A549 (cell line): Measurements from ENCODE around the gene KLHL22. TPM values are rescaled to one million over a fixed set of nuclear protein-coding genes. Genes with fewer than 3 reads are reported as not detected.

Source experiments
- ATAC-seq, 2 experiments: fragments of 200-7000 bp in 1 of 2; fragments of >200 bp in 1 of 2; cut with Nextera tagmentation in 1 of 2; cut with Tn5 transposase in 1 of 2; 3 replicates each; pipeline versions ENCODE4 v1.8.0 to v1.9.1; 2018 to 2020; ENCODE audit warnings: mild to moderate bottlenecking in 1 of 2, moderate library complexity in 1 of 2
- CTCF ChIA-PET: fragments of 300-600 bp; sonication (Branson Sonifier 250); formaldehyde crosslinking; extraction: SDS; loops from one replicate; lab custom pipeline; 2021; ENCODE audit warnings: antibody characterized with exemption, inconsistent platforms; lab: Yijun Ruan, JAX
- POLR2A ChIA-PET: fragments of 350-600 bp; formaldehyde crosslinking; extraction: SDS; loops from one replicate; lab custom pipeline; 2021; ENCODE audit warnings: antibody characterized with exemption, inconsistent platforms; lab: Yijun Ruan, JAX
- DNase-seq, 2 experiments: peaks; one replicate each; pipeline versions ENCODE4 v3.0.0 to v3.0.0-alpha.2; 2011 to 2016; ENCODE audit warnings: low read depth in 1 of 2, low spot score in 1 of 2
- FAIRE-seq: peaks from 2 replicates; lab custom pipeline; 2011; peaks lifted over from hg19 to GRCh38; lab: Jason Lieb, UNC
- H3K27ac ChIP-seq, 2 experiments: fragments of >200 bp; sonication (Bioruptor Twin); formaldehyde crosslinking; 3 replicates each; pipeline ENCODE4 v1.5.1; 2016 to 2017
- H3K4me1 ChIP-seq: fragments of >200 bp; sonication (Bioruptor Twin); formaldehyde crosslinking; 3 replicates; pipeline ENCODE4 v1.6.1; 2016
- H3K4me2 ChIP-seq: fragments of >200 bp; sonication (Bioruptor Twin); formaldehyde crosslinking; 3 replicates; pipeline ENCODE4 v1.6.1; 2016
- H3K4me3 ChIP-seq: fragments of >200 bp; sonication (Bioruptor Twin); formaldehyde crosslinking; 3 replicates; pipeline ENCODE4 v1.5.1; 2016
- H3K9me3 ChIP-seq: fragments of >200 bp; sonication (Bioruptor Twin); formaldehyde crosslinking; 3 replicates; pipeline ENCODE4 v1.6.1; 2016
- CEBPB ChIP-seq, 2 experiments: fragments of >200 bp in 1 of 2; sonication (Bioruptor Twin) in 1 of 2; formaldehyde crosslinking in 1 of 2; IDR thresholded peaks; 2 replicates each; pipeline ENCODE4 v1.6.1; 2012 to 2016
- CHD2 ChIP-seq: fragments of 150-350 bp; IDR thresholded peaks from 2 replicates; pipeline ENCODE4 v1.6.1; 2014; ENCODE audit warnings: low read length; ENCODE audit not compliant: partially characterized antibody
- EHF ChIP-seq: fragments of 250-450 bp; sonication (Bioruptor Pico); IDR thresholded peaks from 2 replicates; pipeline ENCODE4 v1.5.0; 2020; ENCODE audit warnings: mild to moderate bottlenecking
- ESRRA ChIP-seq: fragments of 150-350 bp; IDR thresholded peaks from 2 replicates; pipeline ENCODE4 v1.6.1; 2014; ENCODE audit warnings: mild to moderate bottlenecking, low read length, borderline replicate concordance
- GATA3 ChIP-seq: IDR thresholded peaks from 2 replicates; pipeline ENCODE4 v1.6.1; 2012; ENCODE audit warnings: borderline replicate concordance
- HDAC2 ChIP-seq: fragments of 200-600 bp; sonication (generic); IDR thresholded peaks from 2 replicates; pipeline ENCODE4 v1.6.1; 2016
- HEYL ChIP-seq: fragments of 250-450 bp; sonication (Bioruptor Pico); IDR thresholded peaks from 2 replicates; pipeline ENCODE4 v1.8.0; 2021; ENCODE audit warnings: mild to moderate bottlenecking, moderate library complexity
- HMGXB4 ChIP-seq: fragments of 250-450 bp; sonication (Bioruptor Pico); IDR thresholded peaks from 2 replicates; pipeline ENCODE4 v1.5.0; 2021; ENCODE audit warnings: mild to moderate bottlenecking, moderate library complexity, borderline replicate concordance
- HOXB13 ChIP-seq: fragments of 250-450 bp; sonication (Bioruptor Pico); IDR thresholded peaks from 2 replicates; pipeline ENCODE4 v1.5.0; 2020; ENCODE audit warnings: low read depth, mild to moderate bottlenecking, moderate library complexity
- JUNB ChIP-seq: fragments of >200 bp; sonication (Bioruptor Twin); formaldehyde crosslinking; IDR thresholded peaks from 2 replicates; pipeline ENCODE4 v1.6.1; 2016
- KDM5A ChIP-seq: fragments of 200-600 bp; sonication (generic); IDR thresholded peaks from 2 replicates; pipeline ENCODE4 v1.6.1; 2016; ENCODE audit warnings: antibody characterized with exemption, mild to moderate bottlenecking
- MAFK ChIP-seq: fragments of 450-650 bp; IDR thresholded peaks from 2 replicates; pipeline ENCODE4 v1.6.1; 2014; ENCODE audit not compliant: partially characterized antibody
- NFE2L2 ChIP-seq: fragments of 150-350 bp; conservative IDR thresholded peaks from 2 replicates; pipeline ENCODE4 v1.6.1; 2014; ENCODE audit warnings: low read length
- NPAS2 ChIP-seq: fragments of 250-450 bp; sonication (Bioruptor Pico); IDR thresholded peaks from 2 replicates; pipeline ENCODE4 v1.8.0; 2022; ENCODE audit warnings: mild to moderate bottlenecking, moderate library complexity, borderline replicate concordance
- POLR2A ChIP-seq: IDR thresholded peaks from 2 replicates; pipeline ENCODE4 v1.6.1; 2012; ENCODE audit warnings: mild to moderate bottlenecking, low read length
- POLR2AphosphoS2 ChIP-seq: conservative IDR thresholded peaks from 2 replicates; pipeline ENCODE4 v1.6.1; 2012; ENCODE audit warnings: low read length, improper control_type of control experiment, inconsistent platforms
- RAD21 ChIP-seq, 2 experiments: fragments of >200 bp in 1 of 2; sonication (Bioruptor Twin) in 1 of 2; formaldehyde crosslinking in 1 of 2; IDR thresholded peaks in 1 of 2; conservative IDR thresholded peaks in 1 of 2; 2 replicates in 1 of 2; 3 replicates in 1 of 2; pipeline ENCODE4 v1.6.1; 2012 to 2018; ENCODE audit warnings: inconsistent platforms in 1 of 2
- RARB ChIP-seq: fragments of 250-450 bp; sonication (Bioruptor Pico); IDR thresholded peaks from 2 replicates; pipeline ENCODE4 v1.8.0; 2021; ENCODE audit warnings: mild to moderate bottlenecking, moderate library complexity
- RCOR1 ChIP-seq: fragments of 150-350 bp; IDR thresholded peaks from 2 replicates; pipeline ENCODE4 v1.6.1; 2014; ENCODE audit warnings: antibody characterized with exemption, low read length, low read depth
- SMC3 ChIP-seq: fragments of >200 bp; sonication (Bioruptor Twin); formaldehyde crosslinking; IDR thresholded peaks from 3 replicates; pipeline ENCODE4 v1.6.1; 2018; ENCODE audit warnings: inconsistent platforms
- SREBF2 ChIP-seq: fragments of 450-650 bp; IDR thresholded peaks from 2 replicates; pipeline ENCODE4 v1.6.1; 2014; ENCODE audit warnings: mild to moderate bottlenecking, moderate library complexity
- TP53 ChIP-seq: fragments of 250-450 bp; sonication (Bioruptor Pico); IDR thresholded peaks from 2 replicates; pipeline ENCODE4 v1.5.0; 2021; ENCODE audit warnings: mild to moderate bottlenecking, moderate library complexity
- ZC3H11A ChIP-seq: fragments of 450-650 bp; IDR thresholded peaks from 2 replicates; pipeline ENCODE4 v1.6.1; 2014; ENCODE audit warnings: antibody characterized with exemption, mild to moderate bottlenecking
- ZFP36 ChIP-seq: fragments of 450-650 bp; IDR thresholded peaks from 2 replicates; pipeline ENCODE4 v1.6.1; 2014; ENCODE audit warnings: borderline replicate concordance; ENCODE audit not compliant: partially characterized antibody
- ZNF302 ChIP-seq: fragments of 250-450 bp; sonication (Bioruptor Pico); IDR thresholded peaks from 2 replicates; pipeline ENCODE4 v1.9.0; 2021; ENCODE audit warnings: inconsistent platforms, mild to moderate bottlenecking, moderate library complexity
- WGBS: methylation state at CpG from one replicate; pipeline ENCODE4 v1.1.6; 2017; ENCODE audit errors: missing lambda C conversion rate; 5-methylcytosine and 5-hydroxymethylcytosine counted together
- polyA plus RNA-seq, 4 experiments: library from polyadenylated mRNA; depleted of rRNA in 3 of 4; stranded (reverse); fragments of >200 nt; fragmentation: RNase III in 1 of 4; extraction: RNeasy Plus Mini Kit Qiagen cat#74134 plus additional on column Dnase treatment in 1 of 4; gene quantifications; 2 replicates in 3 of 4; 3 replicates in 1 of 4; pipeline ENCODE4 v1.2.3, GENCODE V29; 2011 to 2017
- TF ChIP-seq, protein P1 (sequence below): fragments of 150-350 bp; IDR thresholded peaks from 2 replicates; pipeline ENCODE4 v1.6.1; 2014; ENCODE audit warnings: low read depth, mild to moderate bottlenecking, low read length
- TF ChIP-seq, protein P2 (sequence below): fragments of 450-650 bp; IDR thresholded peaks from 2 replicates; pipeline ENCODE4 v1.6.1; 2014; ENCODE audit warnings: antibody characterized with exemption

KLHL22 gene
- polyA plus RNA-seq, 2 of the 4 experiments (the other 2 are of a cell fraction), result 11.7 TPM

GRCh38 chr22:20403779-20404140 lies 91.8 kb downstream of the KLHL22 start:
- H3K4me1 ChIP-seq, result no peaks in the 10 kb centered on the region
- no peaks in the 10 kb centered on the region for H3K9me3 ChIP-seq
- H3K4me2 ChIP-seq, result no peak overlapping the region
- TF ChIP-seq HOXB13, result no peak
- TF ChIP-seq NPAS2, result no peak
- no peak for TF ChIP-seq HDAC2
- ATAC-seq, result no peak; a peak in 1 of 6 replicates
- ChIA-PET CTCF (interaction anchor here (1.2 to 1.9 kb wide), 2 partner anchors 8 to 14 kb away, joined by 3 to 6 read pairs; no protein-coding TSS in a partner anchor), POLR2A (no interaction called here)
- no peak for DNase-seq
- H3K27ac ChIP-seq, result no peak overlapping the region
- 95% methylated on average over 5 of the region's 6 CpGs for WGBS
- no peak overlapping the region for H3K4me3 ChIP-seq
- FAIRE-seq, result no peak

- DNase-seq (no peak), ATAC-seq (no peak), FAIRE-seq (no peak)
- POLR2A ChIA-PET, result no interaction called here
- H3K27ac ChIP-seq, result no peak overlapping the region
- CTCF ChIA-PET, result interaction anchor here (0.7 to 1.9 kb wide), 3 partner anchors 8 to 15 kb away, joined by 3 to 6 read pairs (median 3); no protein-coding TSS in a partner anchor
- H3K4me3 ChIP-seq, result no peak overlapping the region
- TF ChIP-seq ZC3H11A, result no peak
- no peak for TF ChIP-seq CHD2
- TF ChIP-seq NPAS2, result no peak
- TF ChIP-seq HMGXB4, result no peak
- no peak for TF ChIP-seq HOXB13
- no peak for TF ChIP-seq RARB (CRISPR knock-in tag)
- TF ChIP-seq POLR2AphosphoS2, result no peak
- TF ChIP-seq HDAC2, result no peak
- TF ChIP-seq TP53 (CRISPR knock-in tag), result no peak
- no peak for TF ChIP-seq KDM5A
- no peaks in the 10 kb centered on the region for H3K9me3 ChIP-seq
- H3K4me1 ChIP-seq, result no peaks in the 10 kb centered on the region
- no peak overlapping the region for H3K4me2 ChIP-seq
- WGBS, result 87% methylated on average over 6 of the region's 9 CpGs
Measured at GRCh38 chr22:20402960-20403778, 92.4 kb downstream of the KLHL22 start.

- TF ChIP-seq, protein P1, sequence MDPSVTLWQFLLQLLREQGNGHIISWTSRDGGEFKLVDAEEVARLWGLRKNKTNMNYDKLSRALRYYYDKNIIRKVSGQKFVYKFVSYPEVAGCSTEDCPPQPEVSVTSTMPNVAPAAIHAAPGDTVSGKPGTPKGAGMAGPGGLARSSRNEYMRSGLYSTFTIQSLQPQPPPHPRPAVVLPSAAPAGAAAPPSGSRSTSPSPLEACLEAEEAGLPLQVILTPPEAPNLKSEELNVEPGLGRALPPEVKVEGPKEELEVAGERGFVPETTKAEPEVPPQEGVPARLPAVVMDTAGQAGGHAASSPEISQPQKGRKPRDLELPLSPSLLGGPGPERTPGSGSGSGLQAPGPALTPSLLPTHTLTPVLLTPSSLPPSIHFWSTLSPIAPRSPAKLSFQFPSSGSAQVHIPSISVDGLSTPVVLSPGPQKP, result no peak
- TF ChIP-seq GATA3 (no peak), NFE2L2 (no peak), ZNF302 (CRISPR knock-in tag) (no peak), MAFK (no peak), CEBPB (IDR thresholded peaks at IDR 0.05) (no peak), ESRRA (no peak), HEYL (no peak), NPAS2 (no peak), RAD21 (conservative IDR thresholded peaks at IDR 0.05 in 1 of 2, IDR thresholded peaks at IDR 0.05 in 1 of 2) (no peak), RCOR1 (no peak), SMC3 (no peak), SREBF2 (no peak), JUNB (no peak), EHF (CRISPR knock-in tag) (no peak), ZC3H11A (no peak), ZFP36 (no peak), POLR2A (no peak)
- TF ChIP-seq, protein P2, sequence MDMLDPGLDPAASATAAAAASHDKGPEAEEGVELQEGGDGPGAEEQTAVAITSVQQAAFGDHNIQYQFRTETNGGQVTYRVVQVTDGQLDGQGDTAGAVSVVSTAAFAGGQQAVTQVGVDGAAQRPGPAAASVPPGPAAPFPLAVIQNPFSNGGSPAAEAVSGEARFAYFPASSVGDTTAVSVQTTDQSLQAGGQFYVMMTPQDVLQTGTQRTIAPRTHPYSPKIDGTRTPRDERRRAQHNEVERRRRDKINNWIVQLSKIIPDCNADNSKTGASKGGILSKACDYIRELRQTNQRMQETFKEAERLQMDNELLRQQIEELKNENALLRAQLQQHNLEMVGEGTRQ, result no peak
- Histone ChIP-seq H3K27ac (no peak overlapping the region), H3K4me3 (no peak overlapping the region), H3K4me1 (no peaks in the 10 kb centered on the region), H3K4me2 (no peak overlapping the region), H3K9me3 (no peaks in the 10 kb centered on the region)
- POLR2A ChIA-PET, result no interaction called here
- no peak for FAIRE-seq
- CTCF ChIA-PET, result interaction anchor here (0.9 kb wide), 1 partner anchor 8 kb away, joined by 3 read pairs; no protein-coding TSS in a partner anchor
- 89% methylated on average over 12 of the region's 13 CpGs for WGBS
- ATAC-seq, result no peak
- DNase-seq, result no peak
Measured at GRCh38 chr22:20401376-20402014, 94.1 kb downstream of the KLHL22 start.
